ENCODE measurements around the gene PBX1. TPM values are rescaled to one million over a fixed set of nuclear protein-coding genes. Genes with fewer than 3 reads are reported as not detected.

The PBX1 gene
- total RNA-seq, 2 donors from 2014 or later = 33.3 to 37.4 TPM

GRCh38 chr1:164557270-164557669, 1.7 kb upstream of the PBX1 start:
- Histone ChIP-seq H3K36me3 (no peaks in the 10 kb centered on the region), H3K9me3 (no peaks in the 10 kb centered on the region), H3K4me3 (no peak overlapping the region), H3K27me3 (no peaks in the 10 kb centered on the region), H3K27ac (peak overlapping the region in 1 of 2 donors; percentile 80), H3K4me1 (peaks cover 0 to 3% of the 10 kb centered on the region in 2 donors)
- no peak for DNase-seq (ENCODE audit: low spot score)
- TF ChIP-seq CTCF (IDR thresholded peaks at IDR 0.05) = no peak

GRCh38 chr1:164559342-164560051, 513 bp downstream of the PBX1 start:
- peak; percentile 60 for DNase-seq (ENCODE audit: low spot score)
- Histone ChIP-seq H3K36me3 (no peaks in the 10 kb centered on the region), H3K9me3 (no peaks in the 10 kb centered on the region), H3K27me3 (no peaks in the 10 kb centered on the region), H3K4me3 (peak overlapping the region; percentile 50 to 77), H3K27ac (peak overlapping the region; percentile 90 to 91), H3K4me1 (peaks cover 0 to 5% of the 10 kb centered on the region in 2 donors)
- no peak for TF ChIP-seq CTCF (IDR thresholded peaks at IDR 0.05)

- H3K4me3 ChIP-seq = peak overlapping the region; percentile 50 to 77
- no peaks in the 10 kb centered on the region for H3K36me3 ChIP-seq
- H3K27me3 ChIP-seq = no peaks in the 10 kb centered on the region
- no peak for TF ChIP-seq CTCF (IDR thresholded peaks at IDR 0.05)
- H3K27ac ChIP-seq = peak overlapping the region; percentile 90 to 91
- DNase-seq (ENCODE audit: low spot score) = no peak
- H3K4me1 ChIP-seq = peaks cover 0 to 12% of the 10 kb centered on the region in 2 donors
- no peaks in the 10 kb centered on the region for H3K9me3 ChIP-seq
Observed at GRCh38 chr1:164560121-164560541, 1.1 kb downstream of the PBX1 start.

GRCh38 chr1:164560556-164560955, 1.6 kb downstream of the PBX1 start:
- peaks cover 0 to 12% of the 10 kb centered on the region in 2 donors for H3K4me1 ChIP-seq
- no peak for DNase-seq (ENCODE audit: low spot score)
- H3K27ac ChIP-seq = peak overlapping the region; percentile 90 to 91
- peak overlapping the region; percentile 50 to 77 for H3K4me3 ChIP-seq
- no peak for TF ChIP-seq CTCF (IDR thresholded peaks at IDR 0.05)
- H3K9me3 ChIP-seq = no peaks in the 10 kb centered on the region
- no peaks in the 10 kb centered on the region for H3K36me3 ChIP-seq
- H3K27me3 ChIP-seq = no peaks in the 10 kb centered on the region

- H3K27ac ChIP-seq = peak overlapping the region; percentile 90 to 91
- no peaks in the 10 kb centered on the region for H3K36me3 ChIP-seq
- no peaks in the 10 kb centered on the region for H3K9me3 ChIP-seq
- no peaks in the 10 kb centered on the region for H3K27me3 ChIP-seq
- DNase-seq (ENCODE audit: low spot score) = no peak
- no peak for TF ChIP-seq CTCF (IDR thresholded peaks at IDR 0.05)
- H3K4me1 ChIP-seq = peaks cover 0 to 14% of the 10 kb centered on the region in 2 donors
- peak overlapping the region; percentile 50 to 77 for H3K4me3 ChIP-seq
Observed at GRCh38 chr1:164561007-164561406, 2.0 kb downstream of the PBX1 start.
